ENCODE results near the gene VWA5B2.

DNA sequence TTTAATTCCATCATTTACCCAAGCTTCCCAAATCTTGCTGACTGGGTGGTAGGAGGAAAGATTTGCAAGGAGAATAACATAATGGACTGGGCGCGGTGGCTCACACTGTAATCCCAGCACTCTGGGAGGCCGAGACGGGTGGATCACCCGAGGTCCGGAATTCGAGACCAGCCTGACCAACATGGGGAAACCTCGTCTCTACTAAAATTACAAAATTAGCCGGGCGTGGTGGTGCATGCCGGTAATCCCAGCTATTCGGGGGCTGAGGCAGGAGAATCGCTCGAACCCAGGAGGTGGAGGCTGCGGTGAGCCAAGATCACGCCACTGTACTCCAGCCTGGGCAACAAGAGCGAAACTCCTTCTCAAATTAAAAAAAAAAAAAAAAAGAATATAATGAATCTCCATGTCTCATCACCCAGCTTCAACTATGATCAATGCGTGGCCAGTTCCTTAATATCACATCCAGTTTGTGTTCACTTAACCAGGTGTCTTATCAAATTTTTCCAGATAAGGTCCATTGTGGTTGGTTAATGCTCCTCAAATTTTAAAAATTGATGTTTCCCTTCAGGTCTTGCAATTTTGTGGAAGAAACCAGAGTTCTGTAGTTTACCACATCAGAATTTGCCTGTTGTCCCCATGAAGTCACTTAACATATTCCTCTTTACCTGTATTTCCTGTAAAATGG, 44.7 kb upstream of the VWA5B2 start:
- TF ChIP-seq, protein P1, sequence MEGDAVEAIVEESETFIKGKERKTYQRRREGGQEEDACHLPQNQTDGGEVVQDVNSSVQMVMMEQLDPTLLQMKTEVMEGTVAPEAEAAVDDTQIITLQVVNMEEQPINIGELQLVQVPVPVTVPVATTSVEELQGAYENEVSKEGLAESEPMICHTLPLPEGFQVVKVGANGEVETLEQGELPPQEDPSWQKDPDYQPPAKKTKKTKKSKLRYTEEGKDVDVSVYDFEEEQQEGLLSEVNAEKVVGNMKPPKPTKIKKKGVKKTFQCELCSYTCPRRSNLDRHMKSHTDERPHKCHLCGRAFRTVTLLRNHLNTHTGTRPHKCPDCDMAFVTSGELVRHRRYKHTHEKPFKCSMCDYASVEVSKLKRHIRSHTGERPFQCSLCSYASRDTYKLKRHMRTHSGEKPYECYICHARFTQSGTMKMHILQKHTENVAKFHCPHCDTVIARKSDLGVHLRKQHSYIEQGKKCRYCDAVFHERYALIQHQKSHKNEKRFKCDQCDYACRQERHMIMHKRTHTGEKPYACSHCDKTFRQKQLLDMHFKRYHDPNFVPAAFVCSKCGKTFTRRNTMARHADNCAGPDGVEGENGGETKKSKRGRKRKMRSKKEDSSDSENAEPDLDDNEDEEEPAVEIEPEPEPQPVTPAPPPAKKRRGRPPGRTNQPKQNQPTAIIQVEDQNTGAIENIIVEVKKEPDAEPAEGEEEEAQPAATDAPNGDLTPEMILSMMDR (conservative IDR thresholded peaks at IDR 0.05; ENCODE audit: low read depth, low read length): no peak
- no peak for TF ChIP-seq POLR2A (IDR thresholded peaks at IDR 0.05; ENCODE audit: low read depth, low read length)
